ENCODE data around the gene DDX47.
"Not testable (repeated sequence)": the region's sequence is repeated elsewhere in the genome, so short reads cannot be mapped to it uniquely, and the experiment has no call there.

The DDX47 gene

GRCh38 chr12:12797794-12798152 is 15.4 kb upstream of the DDX47 start:
- no peak for DNase-seq

GRCh38 chr12:12798480-12798879 is 14.7 kb upstream of the DDX47 start:
- DNase-seq, result no peak

DNA sequence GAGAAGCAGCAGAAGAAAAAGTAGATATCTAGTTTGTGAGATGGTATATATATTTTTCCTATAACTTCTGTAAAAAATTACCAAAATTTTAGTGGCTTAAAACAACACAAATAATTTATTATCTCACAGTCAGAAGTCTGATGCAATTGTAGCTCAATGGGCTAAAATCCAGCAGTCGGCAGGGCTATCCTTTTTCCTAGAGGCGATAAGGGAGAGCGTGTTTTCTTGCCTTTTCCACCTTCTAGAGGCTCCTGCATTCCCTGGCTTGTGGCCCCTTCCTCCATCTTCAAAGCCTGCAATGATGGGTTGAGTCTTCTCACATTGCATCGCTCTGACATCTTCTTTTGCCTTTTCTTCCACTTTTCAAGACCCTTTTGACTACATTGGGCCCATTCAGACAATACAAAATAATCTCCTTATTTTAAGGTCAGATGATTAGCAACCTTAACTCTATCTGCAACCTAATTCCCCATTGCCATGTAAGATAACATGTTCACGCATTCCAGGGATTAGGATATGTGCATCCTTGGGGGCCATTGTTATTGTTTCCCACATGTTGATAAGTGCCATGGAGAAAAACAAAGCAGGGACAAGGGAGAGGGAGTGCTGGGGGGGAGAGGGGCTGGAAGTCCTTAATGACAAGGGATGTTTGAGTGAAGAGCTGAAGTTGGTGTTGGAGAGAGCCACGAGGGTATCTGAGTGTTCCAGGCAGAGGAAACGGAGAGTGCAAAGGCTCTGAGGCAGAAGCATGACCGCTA is 13.8 kb upstream of the DDX47 start:
- no peak for DNase-seq

GRCh38 chr12:12800406-12801180 is 12.6 kb upstream of the DDX47 start:
- DNase-seq, result no peak

- DNase-seq, result not testable (repeated sequence)
Measured at GRCh38 chr12:12801656-12802055, 11.5 kb upstream of the DDX47 start.

DNA sequence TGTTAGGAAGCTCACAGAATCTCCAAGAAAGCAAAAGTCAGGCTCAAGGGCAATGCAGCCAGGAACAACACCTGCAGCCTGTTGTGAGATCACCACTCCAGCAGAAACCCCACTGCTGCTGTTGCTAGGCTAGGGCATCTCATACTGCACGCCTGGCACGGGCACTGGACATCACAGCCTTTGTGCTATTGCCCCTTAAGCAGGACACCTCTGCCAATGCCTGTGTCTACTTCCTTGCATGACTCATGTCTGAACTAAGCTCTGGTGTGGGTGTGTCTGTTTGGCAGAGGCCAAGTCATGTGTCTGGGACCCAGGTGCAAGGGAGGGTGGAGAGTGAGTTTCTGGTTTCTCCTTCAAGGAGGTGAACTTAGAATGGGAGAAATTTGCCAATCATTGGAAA is 10.0 kb upstream of the DDX47 start:
- DNase-seq, result no peak

- DNase-seq, result no peak
Measured at GRCh38 chr12:12804011-12804410, 9.1 kb upstream of the DDX47 start.

DNA sequence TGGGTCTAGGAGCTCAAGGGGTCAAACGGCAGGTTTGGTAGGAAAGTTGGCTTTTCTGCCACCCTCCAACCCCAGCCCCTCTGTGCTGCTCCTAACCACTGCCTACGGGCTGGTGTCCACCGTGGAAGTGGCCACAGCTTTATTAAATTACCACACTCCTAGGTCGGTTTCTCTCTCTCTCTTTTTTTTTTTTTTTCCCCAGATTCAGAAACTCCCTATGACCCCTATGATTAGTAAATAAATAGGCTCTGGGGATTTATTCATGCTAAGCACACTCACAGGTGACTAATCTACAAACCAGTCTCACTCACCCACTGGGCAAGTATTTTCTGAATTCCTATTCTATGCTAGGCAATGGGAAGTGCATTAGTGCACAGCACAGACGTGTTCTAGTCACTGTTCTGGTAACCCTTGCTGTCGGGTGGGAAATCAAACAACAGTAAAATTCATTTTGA is 8.7 kb upstream of the DDX47 start:
- no peak for DNase-seq

GRCh38 chr12:12806784-12807516 is 6.2 kb upstream of the DDX47 start:
- DNase-seq, result no peak

DNA sequence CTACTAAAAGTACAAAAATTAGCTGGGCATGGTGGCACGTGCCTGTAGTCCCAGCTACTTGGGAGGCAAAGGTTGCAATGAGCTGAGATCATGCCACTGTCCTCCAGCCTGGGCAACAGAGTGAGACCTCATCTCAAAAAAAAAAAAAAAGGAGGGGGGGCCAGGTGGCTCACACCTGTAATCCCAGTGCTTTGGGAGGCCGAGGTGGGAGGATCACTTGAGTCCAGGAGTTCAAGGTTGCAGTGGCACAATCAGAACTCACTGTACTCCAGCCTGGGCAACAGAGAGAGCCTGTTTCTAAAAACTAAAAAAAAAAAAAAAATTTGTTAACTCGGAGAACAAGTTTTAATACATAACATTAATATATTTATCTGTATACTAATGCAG is 5.6 kb upstream of the DDX47 start:
- not testable (repeated sequence) for DNase-seq

DNA sequence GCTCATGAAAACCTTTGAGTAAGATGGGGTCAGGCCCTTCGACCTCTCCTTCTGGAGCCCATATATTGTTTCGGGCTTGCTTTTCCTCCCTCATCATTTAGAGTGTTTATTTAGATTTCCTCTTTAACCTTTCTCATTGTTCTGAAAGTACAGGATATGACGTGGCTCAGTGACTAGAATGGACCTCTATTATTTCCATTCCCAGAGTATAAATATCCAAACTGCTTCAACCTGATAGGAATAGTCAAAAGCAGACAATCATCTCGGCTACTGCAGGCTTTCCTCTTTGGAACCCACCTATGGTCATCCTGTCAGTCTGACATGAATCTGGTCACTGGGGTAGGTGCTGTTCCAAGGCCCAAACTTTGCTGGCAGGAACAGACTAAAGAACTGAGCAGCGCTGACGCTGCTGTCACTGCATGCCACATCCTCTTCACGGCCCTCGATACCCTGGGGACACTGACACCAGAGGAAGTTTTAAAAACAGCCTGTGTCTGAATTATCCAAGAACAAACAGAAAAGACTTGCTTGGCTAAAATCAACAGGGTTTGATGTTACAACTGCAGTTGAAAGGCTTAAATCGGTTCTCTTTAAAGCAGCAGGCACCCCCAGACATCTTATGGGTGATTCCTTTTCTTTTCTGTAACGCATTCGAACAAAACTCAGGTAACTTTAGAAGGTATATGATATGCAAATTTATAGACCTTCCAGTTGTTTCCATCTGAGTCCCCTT is 5.0 kb upstream of the DDX47 start:
- no peak for DNase-seq

GRCh38 chr12:12810553-12811021 is 2.6 kb upstream of the DDX47 start:
- DNase-seq, result no peak

DNA sequence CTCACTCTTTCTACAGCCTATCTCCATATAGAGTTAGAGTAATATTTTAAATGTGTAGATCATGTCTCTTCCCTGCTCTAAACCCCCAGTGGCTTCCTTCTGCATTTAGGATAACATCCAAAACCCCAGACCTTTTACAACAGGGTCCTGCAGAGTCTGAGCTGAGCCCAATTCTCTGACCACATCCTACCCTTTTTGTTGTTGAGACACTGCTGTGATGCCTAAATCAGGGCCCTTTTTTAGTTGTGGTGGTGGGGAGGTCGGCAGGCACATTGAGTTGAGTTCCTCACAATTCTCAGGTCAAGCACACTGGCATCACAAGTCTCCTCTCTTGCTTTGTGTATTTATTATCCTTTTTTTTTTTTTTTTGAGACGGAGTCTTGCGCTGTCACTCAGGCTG is 1.8 kb upstream of the DDX47 start:
- no peak for DNase-seq

- DNase-seq, result no peak
Measured at GRCh38 chr12:12812174-12812573, 972 bp upstream of the DDX47 start.

- DNase-seq, result no peak
Measured at GRCh38 chr12:12812618-12813119, 477 bp upstream of the DDX47 start.

DNA sequence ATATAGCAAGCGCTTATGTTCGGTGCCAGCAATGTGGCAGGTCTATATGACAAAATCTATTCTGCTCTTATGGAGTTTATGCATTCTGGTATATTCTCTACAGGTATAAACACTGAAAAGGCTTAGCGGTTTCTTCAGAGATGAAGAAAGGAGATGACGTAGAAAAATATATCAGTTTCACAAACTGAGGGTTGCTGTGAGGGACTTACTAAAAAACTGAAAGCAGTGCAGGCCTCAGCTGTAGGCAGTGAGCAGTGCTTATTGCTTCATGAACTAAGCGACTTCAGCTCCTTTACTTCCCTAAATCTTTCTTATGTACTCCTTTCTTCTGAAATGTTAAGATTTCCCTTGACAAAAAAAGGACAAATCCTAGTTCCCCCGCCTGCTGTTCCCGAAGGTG is 4.5 kb downstream of the DDX47 start:
- DNase-seq, result no peak

DNA sequence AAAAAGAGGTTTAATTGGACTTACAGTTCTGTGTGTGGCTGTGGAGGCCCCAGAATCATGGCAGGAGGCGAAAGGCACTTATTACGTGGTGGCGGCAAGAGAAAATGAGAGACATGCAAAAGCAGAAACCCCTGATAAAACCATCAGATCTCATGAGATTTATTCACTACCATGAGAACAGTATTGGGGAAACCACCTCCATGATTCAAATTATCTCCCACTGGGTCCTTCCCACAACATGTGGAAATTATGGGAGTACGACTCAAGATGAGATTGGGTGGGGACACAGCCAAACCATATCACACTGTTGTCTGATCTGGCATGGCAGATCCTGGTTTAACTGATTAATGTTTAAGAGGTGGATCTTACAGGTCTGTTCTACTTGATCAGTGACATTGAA is 5.6 kb downstream of the DDX47 start:
- DNase-seq, result no peak

- no peak for DNase-seq
Measured at GRCh38 chr12:12819221-12819620, 6.1 kb downstream of the DDX47 start.

- DNase-seq, result no peak
Measured at GRCh38 chr12:12819752-12820311, 6.7 kb downstream of the DDX47 start.

DNA sequence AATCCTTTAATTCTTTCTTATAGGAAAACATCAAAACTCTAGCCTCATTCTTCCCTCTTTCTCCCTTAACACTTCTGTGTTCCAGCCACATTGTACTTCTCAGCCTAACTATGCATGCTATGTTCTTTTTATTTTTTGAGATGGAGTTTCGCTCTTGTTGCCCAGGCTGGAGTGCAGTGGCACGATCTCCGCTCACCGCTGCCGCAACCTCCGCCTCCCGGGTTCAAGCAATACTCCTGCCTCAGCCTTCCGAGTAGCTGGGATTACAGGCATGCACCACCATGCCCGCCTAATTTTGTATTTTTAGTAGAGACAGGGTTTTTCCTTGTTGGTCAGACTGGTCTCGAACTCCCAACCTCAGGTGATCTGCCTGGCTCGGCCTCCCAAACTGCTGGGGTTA is 7.2 kb downstream of the DDX47 start:
- DNase-seq, result not testable (repeated sequence)

- DNase-seq, result no peak
Measured at GRCh38 chr12:12821975-12822374, 8.8 kb downstream of the DDX47 start.

DNA sequence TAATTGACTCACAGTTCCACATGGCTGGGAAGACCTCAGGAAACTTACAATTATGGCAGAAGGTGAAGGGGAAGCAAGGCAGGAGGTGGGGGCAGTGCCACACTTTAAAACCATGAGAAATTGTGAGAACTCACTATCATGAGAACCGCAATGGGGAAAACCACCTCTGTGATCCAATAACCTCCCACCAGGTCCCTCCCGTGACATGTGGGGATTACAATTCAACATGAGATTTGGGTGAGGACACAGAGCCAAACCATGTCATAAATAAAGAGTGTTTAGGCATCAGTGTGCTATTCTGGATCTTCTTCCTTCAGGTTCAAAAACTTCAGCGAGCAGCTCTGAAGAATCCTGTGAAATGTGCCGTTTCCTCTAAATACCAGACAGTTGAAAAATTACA is 9.7 kb downstream of the DDX47 start:
- no peak for DNase-seq
